ENCODE data around the gene AGPAT4. TPM values are rescaled to one million over a fixed set of nuclear protein-coding genes. Genes with fewer than 3 reads are reported as not detected.

The AGPAT4 gene
- total RNA-seq, 2 donors from 2014 or later = 17.0 to 23.8 TPM

DNA sequence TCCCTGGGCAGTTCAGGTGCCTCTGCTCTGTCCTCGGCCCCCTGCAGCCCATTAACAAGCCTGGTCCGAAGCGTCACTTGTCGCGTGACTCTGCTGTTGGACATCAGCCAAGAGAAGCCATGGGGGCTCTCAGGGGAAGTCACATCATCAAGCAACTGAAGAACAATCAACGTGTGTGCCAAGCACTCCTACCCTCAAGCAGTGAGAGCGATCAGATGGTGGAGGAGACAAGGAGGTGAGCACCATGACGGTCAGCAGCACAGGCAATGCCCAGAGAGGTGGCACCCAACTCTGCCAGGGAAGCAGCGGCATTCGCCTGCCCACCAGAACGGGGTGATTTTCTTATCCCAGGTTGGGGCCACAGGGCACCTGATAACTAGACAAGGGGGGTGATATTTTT is 132.7 kb downstream of the AGPAT4 start:
- DNase-seq (ENCODE audit: low spot score) (no peak), ATAC-seq (ENCODE audit: insufficient number of reproducible peaks, low FRiP score, low read depth) (no peak)
- TF ChIP-seq, protein P1, sequence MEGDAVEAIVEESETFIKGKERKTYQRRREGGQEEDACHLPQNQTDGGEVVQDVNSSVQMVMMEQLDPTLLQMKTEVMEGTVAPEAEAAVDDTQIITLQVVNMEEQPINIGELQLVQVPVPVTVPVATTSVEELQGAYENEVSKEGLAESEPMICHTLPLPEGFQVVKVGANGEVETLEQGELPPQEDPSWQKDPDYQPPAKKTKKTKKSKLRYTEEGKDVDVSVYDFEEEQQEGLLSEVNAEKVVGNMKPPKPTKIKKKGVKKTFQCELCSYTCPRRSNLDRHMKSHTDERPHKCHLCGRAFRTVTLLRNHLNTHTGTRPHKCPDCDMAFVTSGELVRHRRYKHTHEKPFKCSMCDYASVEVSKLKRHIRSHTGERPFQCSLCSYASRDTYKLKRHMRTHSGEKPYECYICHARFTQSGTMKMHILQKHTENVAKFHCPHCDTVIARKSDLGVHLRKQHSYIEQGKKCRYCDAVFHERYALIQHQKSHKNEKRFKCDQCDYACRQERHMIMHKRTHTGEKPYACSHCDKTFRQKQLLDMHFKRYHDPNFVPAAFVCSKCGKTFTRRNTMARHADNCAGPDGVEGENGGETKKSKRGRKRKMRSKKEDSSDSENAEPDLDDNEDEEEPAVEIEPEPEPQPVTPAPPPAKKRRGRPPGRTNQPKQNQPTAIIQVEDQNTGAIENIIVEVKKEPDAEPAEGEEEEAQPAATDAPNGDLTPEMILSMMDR (IDR thresholded peaks at IDR 0.05) = no peak
- Histone ChIP-seq H3K27ac (no peak overlapping the region), H3K4me3 (no peak overlapping the region), H3K9me3 (no peaks in the 10 kb centered on the region), H3K4me1 (ENCODE audit: control insufficient read depth in 1 of 2, low read depth in 2 of 2) (no peaks in the 10 kb centered on the region), H3K36me3 (peaks cover 18% of the 10 kb centered on the region), H3K27me3 (replicated peaks; ENCODE audit: insufficient read depth) (no peaks in the 10 kb centered on the region)

- peaks cover 18% of the 10 kb centered on the region for H3K36me3 ChIP-seq
- no peak for ATAC-seq (ENCODE audit: insufficient number of reproducible peaks, low FRiP score, low read depth)
These were observed 133.3 kb downstream of the AGPAT4 start for GRCh38 chr6:161140554-161140875.

DNA sequence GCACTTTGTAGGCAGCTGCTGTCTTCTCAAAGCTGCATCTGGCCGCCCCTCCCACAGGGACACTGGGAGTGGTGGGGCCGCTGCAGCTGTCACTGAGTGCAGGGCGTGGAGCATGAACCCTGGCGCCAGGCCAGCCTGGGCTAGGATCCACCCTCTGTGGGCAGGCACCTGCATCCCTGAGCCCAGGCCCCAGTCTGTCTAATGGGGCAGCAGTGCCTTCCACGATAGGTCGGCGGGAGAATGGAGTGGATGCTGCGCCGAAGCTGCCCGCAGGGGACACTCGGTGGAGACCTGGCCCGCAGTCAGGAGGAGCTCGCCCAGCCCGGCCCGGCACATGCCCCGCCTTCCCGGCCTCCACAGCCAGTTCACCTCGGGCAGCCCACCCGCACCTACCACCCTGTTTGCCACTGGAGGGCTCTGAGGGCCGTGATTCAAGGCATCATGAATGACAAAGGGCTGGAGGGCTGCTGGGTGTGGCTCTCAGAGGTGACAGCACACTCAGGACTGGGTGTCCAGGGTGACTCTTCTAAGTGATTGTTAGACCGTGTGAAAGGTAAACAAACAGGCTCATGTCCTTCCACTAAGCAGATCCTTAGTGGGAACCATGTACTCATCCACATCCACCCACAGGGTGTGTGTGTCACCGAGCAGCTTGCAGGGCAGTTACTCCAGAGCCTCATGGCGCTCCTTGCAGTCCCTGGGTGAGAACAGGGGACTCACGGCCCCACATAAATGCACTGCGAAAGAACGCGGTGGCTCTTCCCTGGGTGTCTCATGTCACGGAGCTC is 133.9 kb downstream of the AGPAT4 start:
- Histone ChIP-seq H3K4me3 (no peak overlapping the region), H3K9me3 (no peaks in the 10 kb centered on the region), H3K36me3 (peaks cover 18% of the 10 kb centered on the region), H3K4me1 (ENCODE audit: control insufficient read depth in 1 of 2, low read depth in 2 of 2) (no peaks in the 10 kb centered on the region), H3K27me3 (replicated peaks; ENCODE audit: insufficient read depth) (no peaks in the 10 kb centered on the region), H3K27ac (no peak overlapping the region)
- ATAC-seq (ENCODE audit: insufficient number of reproducible peaks, low FRiP score, low read depth) (no peak), DNase-seq (ENCODE audit: low spot score) (no peak)
- TF ChIP-seq, protein P1 (IDR thresholded peaks at IDR 0.05) = no peak

More at GRCh38 chr6:161140554-161140875, 133.3 kb downstream of the AGPAT4 start:
- Histone ChIP-seq H3K27me3 (replicated peaks; ENCODE audit: insufficient read depth) (no peaks in the 10 kb centered on the region), H3K9me3 (no peaks in the 10 kb centered on the region), H3K4me3 (no peak overlapping the region), H3K4me1 (ENCODE audit: control insufficient read depth in 1 of 2, low read depth in 2 of 2) (no peaks in the 10 kb centered on the region), H3K27ac (no peak overlapping the region)
- DNase-seq (ENCODE audit: low spot score) = no peak
- TF ChIP-seq, protein P1 (IDR thresholded peaks at IDR 0.05) = no peak

GRCh38 chr6:161139304-161139765 is 134.5 kb downstream of the AGPAT4 start:
- H3K4me3 ChIP-seq = no peak overlapping the region
- no peak for ATAC-seq (ENCODE audit: insufficient number of reproducible peaks, low FRiP score, low read depth)
- DNase-seq (ENCODE audit: low spot score) = no peak
- no peaks in the 10 kb centered on the region for H3K4me1 ChIP-seq (ENCODE audit: control insufficient read depth in 1 of 2, low read depth in 2 of 2)
- TF ChIP-seq, protein P1 (IDR thresholded peaks at IDR 0.05) = no peak
- H3K27me3 ChIP-seq (replicated peaks; ENCODE audit: insufficient read depth) = no peaks in the 10 kb centered on the region
- H3K9me3 ChIP-seq = no peaks in the 10 kb centered on the region
- peaks cover 18% of the 10 kb centered on the region for H3K36me3 ChIP-seq
- no peak overlapping the region for H3K27ac ChIP-seq

DNA sequence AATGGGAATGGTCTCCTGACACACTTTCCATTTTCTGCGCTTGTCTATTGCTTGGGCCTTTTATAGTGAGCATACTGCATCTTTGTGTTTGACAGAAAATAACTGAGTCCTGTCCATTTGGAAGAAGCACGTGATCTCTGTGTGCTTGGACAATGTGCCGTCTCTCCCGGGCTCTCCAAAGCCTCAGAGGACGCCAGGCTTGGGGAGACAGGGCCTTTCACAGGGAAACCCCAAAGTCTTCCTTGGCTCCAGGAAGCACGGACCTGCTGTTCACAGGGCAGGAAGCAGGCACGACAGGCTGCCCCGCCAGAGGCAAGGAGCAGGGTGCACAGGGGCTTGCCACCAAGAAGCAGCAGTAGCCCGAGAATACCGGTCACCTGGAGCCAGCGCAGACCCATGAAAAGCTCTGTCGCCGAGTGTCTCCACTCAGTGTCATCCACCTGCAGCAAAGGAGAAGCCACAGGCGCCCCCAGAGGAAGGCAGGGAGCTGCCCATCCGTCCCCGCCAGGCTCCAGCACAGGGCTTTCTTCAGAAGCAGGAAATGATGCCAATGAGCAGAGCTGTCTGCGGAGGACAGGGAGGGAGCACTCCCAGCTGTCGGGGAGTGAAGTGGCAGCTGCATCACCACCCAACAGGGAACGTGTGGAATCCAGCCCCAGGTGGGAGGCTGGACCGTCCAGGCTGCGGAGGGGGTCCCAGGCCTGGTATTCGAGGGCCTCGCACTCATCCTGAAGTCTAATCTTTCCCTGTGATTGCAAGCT is 135.1 kb downstream of the AGPAT4 start:
- H3K36me3 ChIP-seq = peaks cover 18% of the 10 kb centered on the region
- DNase-seq (ENCODE audit: low spot score) (no peak), ATAC-seq (ENCODE audit: insufficient number of reproducible peaks, low FRiP score, low read depth) (no peak)
- H3K4me1 ChIP-seq (ENCODE audit: control insufficient read depth in 1 of 2, low read depth in 2 of 2) = no peaks in the 10 kb centered on the region
- no peak overlapping the region for H3K27ac ChIP-seq
- H3K9me3 ChIP-seq = no peaks in the 10 kb centered on the region
- H3K4me3 ChIP-seq = no peak overlapping the region
- TF ChIP-seq, protein P1 (IDR thresholded peaks at IDR 0.05) = no peak
- no peaks in the 10 kb centered on the region for H3K27me3 ChIP-seq (replicated peaks; ENCODE audit: insufficient read depth)

Measured in thoracic aorta (tissue), 2 donors.